Vagina (tissue), 2 donors: Measurements from ENCODE around the gene LACTBL1. TPM values are rescaled to one million over a fixed set of nuclear protein-coding genes. Genes with fewer than 3 reads are reported as not detected.

ENCODE experiments used
- DNase-seq, 2 donors: peaks; one replicate each; pipeline ENCODE4 v3.0.0-alpha.2; 2017; ENCODE audit errors: extremely low spot score in 2 of 2
- H3K27ac ChIP-seq: fragments of 200-600 bp; sonication (generic); one replicate; pipeline ENCODE4 v1.5.1; 2019
- H3K27me3 ChIP-seq: fragments of 200-600 bp; sonication (generic); one replicate; pipeline ENCODE4 v1.5.1; 2019
- H3K36me3 ChIP-seq, 2 donors: fragments of 200-600 bp; sonication (generic); one replicate each; pipeline ENCODE4 v1.5.1; 2017 to 2019
- H3K4me1 ChIP-seq: fragments of 200-600 bp; sonication (generic); one replicate; pipeline ENCODE4 v1.5.1; 2019
- H3K4me3 ChIP-seq, 2 donors: fragments of 200-600 bp; sonication (generic); 1 replicate in 1 of 2; 2 replicates in 1 of 2; pipeline ENCODE4 v1.5.1; 2016 to 2019
- H3K9me3 ChIP-seq: fragments of 200-600 bp; sonication (generic); one replicate; pipeline ENCODE4 v1.5.1; 2019
- POLR2A ChIP-seq, 2 donors: fragments of 450-650 bp; IDR thresholded peaks; one replicate each; pipeline ENCODE4 v1.6.1; 2017; ENCODE audit warnings: antibody characterized with exemption in 2 of 2, mild to moderate bottlenecking in 2 of 2, moderate library complexity in 2 of 2
- POLR2AphosphoS5 ChIP-seq, 2 donors: sonication (generic); formaldehyde crosslinking; IDR thresholded peaks; one replicate each; pipeline ENCODE4 v1.9.0; 2017; ENCODE audit warnings: antibody characterized with exemption in 2 of 2, mild to moderate bottlenecking in 2 of 2, low read depth in 1 of 2; ENCODE audit not compliant: insufficient read depth in 1 of 2
- intact Hi-C: fragments of 100-400 bp; cut with DNase I; formaldehyde crosslinking; loops from one replicate; pipeline ENCODE4 v1.15.1; 2023
- total RNA-seq: library from RNA; depleted of rRNA; stranded (reverse); fragments of >200 nt; gene quantifications from one replicate; pipeline ENCODE4 v1.2.3, GENCODE V29; 2016
- TF ChIP-seq, protein P1 (sequence below), 3 experiments: fragments of 450-650 bp in 2 of 3; fragments of 200-600 bp in 1 of 3; sonication (generic) in 1 of 3; IDR thresholded peaks; one replicate each; pipeline ENCODE4 v1.5.1; 2017 to 2019; ENCODE audit warnings: antibody characterized with exemption in 3 of 3, mild to moderate bottlenecking in 2 of 3, moderate library complexity in 2 of 3

Gene LACTBL1
- total RNA-seq, 1 donor from 2014 or later = not detected

DNA sequence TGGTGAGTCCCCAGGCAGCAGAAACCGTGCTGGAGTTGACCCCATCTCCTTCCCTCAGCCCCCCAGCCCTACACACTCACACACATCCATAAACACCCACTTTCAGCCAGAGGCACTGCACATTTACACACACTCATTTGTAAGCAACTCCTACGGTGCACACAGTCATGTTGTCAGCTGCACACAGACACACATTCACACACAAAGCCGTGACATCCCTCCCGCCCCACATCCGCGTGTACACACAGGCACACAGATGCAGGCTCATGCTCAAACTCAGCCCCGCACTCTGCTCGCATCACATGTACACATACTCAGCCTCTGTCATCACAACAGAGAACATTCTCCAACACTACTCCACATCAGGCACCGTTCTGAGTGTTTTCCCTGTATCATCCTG is 47.6 kb downstream of the LACTBL1 start:
- Histone ChIP-seq H3K27me3 (no peaks in the 10 kb centered on the region), H3K9me3 (no peaks in the 10 kb centered on the region), H3K4me3 (no peak overlapping the region), H3K4me1 (no peaks in the 10 kb centered on the region), H3K27ac (no peak overlapping the region), H3K36me3 (no peaks in the 10 kb centered on the region)
- no peak for TF ChIP-seq POLR2AphosphoS5 (IDR thresholded peaks at IDR 0.05; ENCODE audit: insufficient read depth in 1 of 2, low read depth in 1 of 2)
- no peak for TF ChIP-seq POLR2A (IDR thresholded peaks at IDR 0.05)
- TF ChIP-seq, protein P1, sequence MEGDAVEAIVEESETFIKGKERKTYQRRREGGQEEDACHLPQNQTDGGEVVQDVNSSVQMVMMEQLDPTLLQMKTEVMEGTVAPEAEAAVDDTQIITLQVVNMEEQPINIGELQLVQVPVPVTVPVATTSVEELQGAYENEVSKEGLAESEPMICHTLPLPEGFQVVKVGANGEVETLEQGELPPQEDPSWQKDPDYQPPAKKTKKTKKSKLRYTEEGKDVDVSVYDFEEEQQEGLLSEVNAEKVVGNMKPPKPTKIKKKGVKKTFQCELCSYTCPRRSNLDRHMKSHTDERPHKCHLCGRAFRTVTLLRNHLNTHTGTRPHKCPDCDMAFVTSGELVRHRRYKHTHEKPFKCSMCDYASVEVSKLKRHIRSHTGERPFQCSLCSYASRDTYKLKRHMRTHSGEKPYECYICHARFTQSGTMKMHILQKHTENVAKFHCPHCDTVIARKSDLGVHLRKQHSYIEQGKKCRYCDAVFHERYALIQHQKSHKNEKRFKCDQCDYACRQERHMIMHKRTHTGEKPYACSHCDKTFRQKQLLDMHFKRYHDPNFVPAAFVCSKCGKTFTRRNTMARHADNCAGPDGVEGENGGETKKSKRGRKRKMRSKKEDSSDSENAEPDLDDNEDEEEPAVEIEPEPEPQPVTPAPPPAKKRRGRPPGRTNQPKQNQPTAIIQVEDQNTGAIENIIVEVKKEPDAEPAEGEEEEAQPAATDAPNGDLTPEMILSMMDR (IDR thresholded peaks at IDR 0.05) = no peak
- intact Hi-C loops = no loop called here
- no peak for DNase-seq

DNA sequence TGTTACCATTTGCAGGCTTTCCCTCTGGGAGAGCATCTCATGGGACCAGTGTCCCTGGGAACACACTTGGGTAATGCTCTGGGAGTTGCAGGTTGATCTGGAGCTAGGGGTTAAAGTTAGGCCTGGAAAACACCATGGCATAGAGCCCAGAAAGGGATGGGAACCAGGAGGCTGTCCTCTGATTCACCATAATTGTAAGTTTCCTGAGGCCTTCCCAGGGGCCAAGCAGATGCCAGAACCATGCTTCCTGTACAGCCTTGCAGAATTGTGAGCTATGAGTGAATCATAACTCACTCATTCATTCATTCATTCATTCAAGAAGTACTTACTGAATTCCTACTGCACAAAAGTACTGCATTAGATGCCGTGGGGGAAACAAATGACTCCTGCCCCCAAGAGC is 50.0 kb downstream of the LACTBL1 start:
- Histone ChIP-seq H3K27me3 (no peaks in the 10 kb centered on the region), H3K4me1 (no peaks in the 10 kb centered on the region), H3K4me3 (no peak overlapping the region), H3K27ac (no peak overlapping the region), H3K9me3 (no peaks in the 10 kb centered on the region), H3K36me3 (no peaks in the 10 kb centered on the region)
- DNase-seq = no peak
- TF ChIP-seq POLR2AphosphoS5 (IDR thresholded peaks at IDR 0.05; ENCODE audit: insufficient read depth in 1 of 2, low read depth in 1 of 2) = no peak
- TF ChIP-seq, protein P1 (IDR thresholded peaks at IDR 0.05) = no peak
- TF ChIP-seq POLR2A (IDR thresholded peaks at IDR 0.05) = no peak
- intact Hi-C loops = no loop called here

DNA sequence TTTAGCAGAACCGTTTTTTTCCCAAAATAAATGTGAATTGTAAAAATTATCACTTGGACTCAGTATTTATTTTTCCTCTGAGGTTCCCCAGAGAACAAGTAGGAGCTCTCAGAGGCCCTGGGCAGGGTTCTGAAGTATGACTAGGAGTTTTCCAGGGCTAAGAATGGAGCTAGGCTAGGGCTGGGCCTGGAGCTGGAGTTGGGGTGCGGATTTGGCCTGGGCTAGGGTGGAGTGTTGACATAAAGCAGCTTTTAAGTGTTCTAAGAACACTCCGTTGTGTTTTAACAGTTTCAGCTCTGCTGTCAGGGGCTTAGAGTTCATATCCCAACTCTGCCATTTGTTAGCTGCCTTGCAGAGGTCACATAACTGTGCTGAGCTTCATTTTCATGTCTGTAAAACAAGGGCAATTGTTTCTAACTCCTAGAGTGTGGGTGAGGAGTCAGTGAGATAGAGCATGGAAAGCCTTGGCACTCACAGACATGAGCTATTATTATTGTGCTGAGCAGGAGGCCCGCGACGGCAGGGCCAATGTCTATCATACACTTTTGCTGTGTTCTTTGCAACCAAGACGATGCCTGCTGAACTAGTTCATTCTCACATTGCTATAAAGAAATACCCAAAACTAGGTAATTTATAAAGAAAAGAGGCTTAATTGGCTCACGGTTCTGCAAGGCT is 51.1 kb downstream of the LACTBL1 start:
- DNase-seq = no peak
- Histone ChIP-seq H3K36me3 (no peaks in the 10 kb centered on the region), H3K9me3 (no peaks in the 10 kb centered on the region), H3K4me1 (no peaks in the 10 kb centered on the region), H3K27ac (no peak overlapping the region), H3K27me3 (no peaks in the 10 kb centered on the region), H3K4me3 (no peak overlapping the region)
- intact Hi-C loops = no loop called here
- TF ChIP-seq POLR2AphosphoS5 (IDR thresholded peaks at IDR 0.05; ENCODE audit: insufficient read depth in 1 of 2, low read depth in 1 of 2) (no peak), POLR2A (IDR thresholded peaks at IDR 0.05) (no peak)
- TF ChIP-seq, protein P1 (IDR thresholded peaks at IDR 0.05) = no peak

DNA sequence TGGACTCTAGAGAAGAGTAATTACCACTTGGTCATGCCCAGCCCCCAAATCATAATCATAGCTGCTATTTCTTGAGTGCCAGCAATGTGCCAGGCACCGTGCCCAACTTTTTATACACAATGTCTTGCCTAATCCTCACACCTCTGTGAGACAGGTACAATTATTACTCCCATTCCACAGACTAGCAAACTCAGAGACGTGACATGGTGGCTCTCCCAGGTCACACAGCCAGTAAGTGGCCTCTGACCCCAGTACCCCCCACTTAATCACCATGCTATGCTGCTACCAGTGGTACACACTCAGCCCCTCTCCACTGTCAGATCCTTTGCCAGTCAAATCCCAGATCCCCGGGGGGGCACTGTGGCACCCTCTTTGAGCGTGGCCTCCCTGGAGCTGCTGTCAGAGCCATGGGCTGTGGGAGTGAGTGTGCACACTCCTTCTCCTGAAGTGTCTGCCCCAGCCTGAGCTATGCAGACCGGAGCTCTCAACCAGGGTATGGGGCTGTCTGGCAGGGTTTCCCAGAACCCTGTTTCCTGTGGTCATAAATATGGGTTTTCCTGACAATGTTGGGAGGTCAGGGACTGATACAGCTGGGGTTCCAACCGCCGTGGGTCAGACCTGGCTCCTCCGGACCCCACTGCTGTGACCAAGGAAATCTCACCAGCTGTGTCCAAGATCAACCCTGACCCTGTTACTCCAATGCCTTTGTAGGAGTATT is 51.8 kb downstream of the LACTBL1 start:
- TF ChIP-seq POLR2A (IDR thresholded peaks at IDR 0.05) (no peak), POLR2AphosphoS5 (IDR thresholded peaks at IDR 0.05; ENCODE audit: insufficient read depth in 1 of 2, low read depth in 1 of 2) (no peak)
- TF ChIP-seq, protein P1 (IDR thresholded peaks at IDR 0.05) = no peak
- DNase-seq = no peak
- no peak overlapping the region for H3K4me3 ChIP-seq
- no peaks in the 10 kb centered on the region for H3K9me3 ChIP-seq
- no peaks in the 10 kb centered on the region for H3K4me1 ChIP-seq
- intact Hi-C loops = no loop called here
- H3K36me3 ChIP-seq = no peaks in the 10 kb centered on the region
- no peaks in the 10 kb centered on the region for H3K27me3 ChIP-seq
- no peak overlapping the region for H3K27ac ChIP-seq
